ENCODE results near the gene ZNF81.
"Not testable (repeated sequence)": the region's sequence is repeated elsewhere in the genome, so short reads cannot be mapped to it uniquely, and the experiment has no call there.

Gene ZNF81

DNA sequence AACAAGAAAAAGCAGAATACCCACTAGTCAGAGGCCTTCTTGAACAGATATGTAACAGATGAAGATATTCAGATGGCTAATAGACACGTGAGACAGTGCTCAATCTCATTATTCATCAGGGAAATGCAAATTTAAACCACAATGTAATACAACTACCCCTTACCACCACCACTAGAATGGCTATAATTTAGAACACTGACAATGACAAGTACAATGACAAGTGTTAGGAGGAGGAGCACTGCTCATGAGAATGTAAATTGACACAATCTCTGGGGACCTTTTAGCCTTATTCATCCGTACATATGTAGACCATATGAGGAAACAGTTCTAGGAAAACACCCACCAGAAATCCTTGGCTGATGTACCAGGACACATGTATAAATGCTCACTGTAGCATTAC is 13.1 kb downstream of the ZNF81 start:
- TF ChIP-seq, protein P1, sequence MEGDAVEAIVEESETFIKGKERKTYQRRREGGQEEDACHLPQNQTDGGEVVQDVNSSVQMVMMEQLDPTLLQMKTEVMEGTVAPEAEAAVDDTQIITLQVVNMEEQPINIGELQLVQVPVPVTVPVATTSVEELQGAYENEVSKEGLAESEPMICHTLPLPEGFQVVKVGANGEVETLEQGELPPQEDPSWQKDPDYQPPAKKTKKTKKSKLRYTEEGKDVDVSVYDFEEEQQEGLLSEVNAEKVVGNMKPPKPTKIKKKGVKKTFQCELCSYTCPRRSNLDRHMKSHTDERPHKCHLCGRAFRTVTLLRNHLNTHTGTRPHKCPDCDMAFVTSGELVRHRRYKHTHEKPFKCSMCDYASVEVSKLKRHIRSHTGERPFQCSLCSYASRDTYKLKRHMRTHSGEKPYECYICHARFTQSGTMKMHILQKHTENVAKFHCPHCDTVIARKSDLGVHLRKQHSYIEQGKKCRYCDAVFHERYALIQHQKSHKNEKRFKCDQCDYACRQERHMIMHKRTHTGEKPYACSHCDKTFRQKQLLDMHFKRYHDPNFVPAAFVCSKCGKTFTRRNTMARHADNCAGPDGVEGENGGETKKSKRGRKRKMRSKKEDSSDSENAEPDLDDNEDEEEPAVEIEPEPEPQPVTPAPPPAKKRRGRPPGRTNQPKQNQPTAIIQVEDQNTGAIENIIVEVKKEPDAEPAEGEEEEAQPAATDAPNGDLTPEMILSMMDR (IDR thresholded peaks at IDR 0.05; ENCODE audit: low read depth, low read length) = no peak
- no peak for DNase-seq (ENCODE audit: low read depth, low spot score)
- in situ Hi-C loops (cut with HindIII; ENCODE audit: low sequenced_read_pairs) = no loop called here
- H3K4me3 ChIP-seq (ENCODE audit: low read depth, low read length) = no peak overlapping the region

DNA sequence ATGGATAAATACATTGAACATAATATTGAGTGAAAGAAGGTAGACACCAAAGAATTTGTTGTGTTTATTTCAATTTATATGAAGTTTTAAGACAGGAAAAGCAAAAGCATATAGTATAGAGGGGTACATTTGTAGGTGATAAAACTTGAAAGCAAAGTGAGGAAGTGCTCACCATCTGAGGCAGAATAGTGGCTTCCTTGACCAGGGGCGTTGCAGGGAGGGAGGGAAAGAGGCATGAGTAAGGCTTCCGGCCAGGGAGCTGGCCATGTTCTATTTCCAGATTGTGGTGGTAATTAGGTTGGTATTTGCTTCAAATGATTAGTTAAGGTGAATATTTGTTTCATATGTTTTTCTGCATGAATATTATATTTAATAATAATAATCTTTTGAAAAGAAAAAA is 13.7 kb downstream of the ZNF81 start:
- DNase-seq (ENCODE audit: low read depth, low spot score); in situ Hi-C loops (cut with HindIII; ENCODE audit: low sequenced_read_pairs); H3K4me3 ChIP-seq (ENCODE audit: low read depth, low read length): not testable (repeated sequence)

DNA sequence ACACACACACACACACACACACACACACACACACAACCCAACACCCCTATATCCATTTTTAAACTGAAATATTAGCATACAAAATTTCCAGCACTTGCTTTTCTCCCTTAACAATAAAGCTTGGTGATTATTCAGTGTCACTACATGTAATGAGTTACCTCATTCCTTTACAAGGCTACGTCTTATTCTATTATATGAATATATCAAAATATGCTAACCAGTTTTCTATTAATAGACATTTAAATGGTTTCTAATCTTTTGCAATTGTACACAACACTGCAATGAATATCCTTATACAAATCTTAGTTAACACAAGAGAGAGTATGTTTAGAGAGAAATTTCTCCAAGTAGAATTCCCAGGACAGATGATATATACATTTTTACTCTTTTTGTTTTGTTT is 14.2 kb downstream of the ZNF81 start:
- TF ChIP-seq, protein P1 (IDR thresholded peaks at IDR 0.05; ENCODE audit: low read depth, low read length) = no peak
- H3K4me3 ChIP-seq (ENCODE audit: low read depth, low read length) = no peak overlapping the region
- DNase-seq (ENCODE audit: low read depth, low spot score) = no peak
- in situ Hi-C loops (cut with HindIII; ENCODE audit: low sequenced_read_pairs) = no loop called here

DNA sequence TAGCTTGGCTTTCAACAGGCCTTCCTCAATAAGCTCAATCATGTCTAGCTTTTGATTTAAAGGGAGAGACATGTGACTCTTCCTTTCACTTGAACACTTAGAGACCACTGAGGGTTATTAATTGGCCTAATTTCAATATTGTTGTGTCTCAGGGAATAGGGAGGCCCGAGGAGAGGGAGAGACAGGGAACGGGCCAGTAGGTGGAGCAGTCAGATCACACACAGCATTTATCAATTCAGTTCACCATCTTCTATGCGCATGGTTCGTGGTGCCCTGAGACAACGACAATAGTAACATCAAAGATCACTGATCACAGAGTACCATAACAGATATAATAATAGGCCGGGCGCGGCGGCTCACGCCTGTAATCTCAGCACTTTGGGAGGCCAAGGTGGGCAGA is 17.8 kb downstream of the ZNF81 start:
- DNase-seq (ENCODE audit: low read depth, low spot score) = peak; percentile 5
- in situ Hi-C loops (cut with HindIII; ENCODE audit: low sequenced_read_pairs) = no loop called here
- TF ChIP-seq, protein P1 (IDR thresholded peaks at IDR 0.05; ENCODE audit: low read depth, low read length) = peak; percentile 48
- no peak overlapping the region for H3K4me3 ChIP-seq (ENCODE audit: low read depth, low read length)

DNA sequence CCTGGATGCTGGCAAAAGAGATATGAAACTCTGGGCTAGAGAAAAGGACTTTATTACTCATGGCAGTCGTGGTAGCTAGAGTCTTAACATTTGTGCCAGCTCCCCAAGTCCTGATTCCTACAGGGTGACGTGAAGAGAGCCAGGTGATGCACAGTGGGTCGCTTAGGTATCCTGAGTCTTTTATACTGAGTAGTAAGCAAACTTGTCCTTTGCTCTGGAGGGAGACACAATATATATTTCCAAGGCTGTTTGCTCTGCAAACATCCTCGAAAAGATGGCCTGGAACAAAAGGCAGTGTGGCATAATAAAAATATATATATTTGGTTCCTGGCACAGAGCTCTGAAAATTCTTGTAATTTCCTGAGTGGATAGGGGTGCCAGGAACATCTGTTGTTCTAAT is 23.0 kb downstream of the ZNF81 start:
- in situ Hi-C loops (cut with HindIII; ENCODE audit: low sequenced_read_pairs) = no loop called here
- DNase-seq (ENCODE audit: low read depth, low spot score) = no peak
- H3K4me3 ChIP-seq (ENCODE audit: low read depth, low read length) = no peak overlapping the region
- TF ChIP-seq, protein P1 (IDR thresholded peaks at IDR 0.05; ENCODE audit: low read depth, low read length) = no peak

DNA sequence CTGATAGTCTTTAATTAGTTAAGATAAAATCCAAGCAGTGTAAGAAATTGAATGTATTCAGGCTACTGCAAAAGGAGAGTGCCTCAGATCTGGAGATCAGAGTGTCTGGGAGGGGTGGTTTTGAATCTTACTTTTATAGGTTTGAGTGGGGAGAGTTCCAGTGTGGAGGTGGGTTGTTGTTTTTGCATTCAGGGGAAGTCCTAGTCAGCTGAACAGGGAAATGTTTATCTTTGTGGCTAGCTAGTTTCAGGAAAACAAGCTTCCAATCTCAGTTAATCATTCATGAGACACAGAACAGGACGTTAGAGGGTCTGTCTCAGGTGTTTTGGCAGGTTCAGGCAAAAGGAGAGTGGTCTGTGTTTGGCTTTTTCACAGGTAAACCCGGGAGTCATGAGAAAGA is 26.0 kb downstream of the ZNF81 start:
- TF ChIP-seq, protein P1 (IDR thresholded peaks at IDR 0.05; ENCODE audit: low read depth, low read length) = no peak

DNA sequence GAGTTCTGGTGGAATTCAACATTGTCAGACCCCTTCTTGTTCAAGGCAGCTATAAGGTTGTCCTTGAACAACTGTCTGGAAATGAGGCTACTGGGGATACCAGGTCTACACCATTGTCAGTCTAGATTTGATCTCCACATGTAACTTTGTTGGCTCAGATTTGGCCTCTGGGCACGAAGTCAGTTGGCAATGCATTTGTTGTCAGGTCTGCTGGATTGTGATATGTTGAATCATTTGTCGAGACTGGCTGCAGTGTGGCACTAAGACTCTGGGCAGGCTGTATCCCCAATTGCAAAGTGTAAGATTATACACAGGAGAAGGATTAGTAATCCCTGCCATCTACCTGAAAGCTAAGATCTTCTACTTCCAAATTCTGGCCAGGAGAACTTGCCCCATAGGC is 26.5 kb downstream of the ZNF81 start:
- TF ChIP-seq, protein P1 (IDR thresholded peaks at IDR 0.05; ENCODE audit: low read depth, low read length) = no peak
- no peak for DNase-seq (ENCODE audit: low read depth, low spot score)
- no peak overlapping the region for H3K4me3 ChIP-seq (ENCODE audit: low read depth, low read length)
- in situ Hi-C loops (cut with HindIII; ENCODE audit: low sequenced_read_pairs) = no loop called here

More for the DNA sequence above, 26.0 kb downstream of the ZNF81 start:
- no peak for DNase-seq (ENCODE audit: low read depth, low spot score)
- in situ Hi-C loops (cut with HindIII; ENCODE audit: low sequenced_read_pairs) = no loop called here
- H3K4me3 ChIP-seq (ENCODE audit: low read depth, low read length) = no peak overlapping the region

Measured in astrocyte of the spinal cord (primary cell).